Retinal pigment epithelial cell (primary cell): ENCODE results near the gene KRT86.
"Not testable (repeated sequence)": the region's sequence is repeated elsewhere in the genome, so short reads cannot be mapped to it uniquely, and the experiment has no call there.

Experiments used
- DNase-seq: peaks from one replicate; pipeline ENCODE4 v3.0.0-alpha.2; 2010; ENCODE audit warnings: low read depth
- H3K4me3 ChIP-seq: 2 replicates; pipeline ENCODE4 v1.5.1; 2011; ENCODE audit warnings: mild to moderate bottlenecking, low read length, control low read depth, moderate library complexity
- CTCF ChIP-seq: conservative IDR thresholded peaks from 2 replicates; pipeline ENCODE4 v1.5.1; 2011; ENCODE audit warnings: low read depth, low read length, control low read depth, inconsistent platforms

The KRT86 gene

GRCh38 chr12:52295663-52296062, 21.2 kb downstream of the KRT86 start:
- no peak overlapping the region for H3K4me3 ChIP-seq
- TF ChIP-seq CTCF = no peak
- no peak for DNase-seq

GRCh38 chr12:52296572-52297215, 22.2 kb downstream of the KRT86 start:
- no peak overlapping the region for H3K4me3 ChIP-seq
- DNase-seq = no peak
- TF ChIP-seq CTCF = no peak

- H3K4me3 ChIP-seq = no peak overlapping the region
- no peak for DNase-seq
- TF ChIP-seq CTCF = no peak
These were observed 24.3 kb downstream of the KRT86 start for GRCh38 chr12:52298677-52299190.

- no peak for TF ChIP-seq CTCF
- DNase-seq = no peak
- no peak overlapping the region for H3K4me3 ChIP-seq
These were observed 26.6 kb downstream of the KRT86 start for GRCh38 chr12:52300796-52301691.

- not testable (repeated sequence) for DNase-seq
These were observed 27.3 kb downstream of the KRT86 start for GRCh38 chr12:52301721-52302120.

GRCh38 chr12:52302242-52302914, 27.9 kb downstream of the KRT86 start:
- H3K4me3 ChIP-seq, DNase-seq: not testable (repeated sequence)

More at GRCh38 chr12:52301721-52302120, 27.3 kb downstream of the KRT86 start:
- not testable (repeated sequence) for H3K4me3 ChIP-seq

- DNase-seq, H3K4me3 ChIP-seq: not testable (repeated sequence)
These were observed 30.5 kb downstream of the KRT86 start for GRCh38 chr12:52304941-52305411.

- no peak for DNase-seq
- H3K4me3 ChIP-seq = no peak overlapping the region
These were observed 31.7 kb downstream of the KRT86 start for GRCh38 chr12:52305921-52306705.

More at GRCh38 chr12:52305921-52306705, 31.7 kb downstream of the KRT86 start:
- peak; percentile 41 for TF ChIP-seq CTCF
